Retinal pigment epithelial cell (primary cell): ENCODE results near the gene NUP50.

Source experiments
- DNase-seq: peaks from one replicate; pipeline ENCODE4 v3.0.0-alpha.2; 2010; ENCODE audit warnings: low read depth
- H3K4me3 ChIP-seq: 2 replicates; pipeline ENCODE4 v1.5.1; 2011; ENCODE audit warnings: mild to moderate bottlenecking, low read length, control low read depth, moderate library complexity
- CTCF ChIP-seq: conservative IDR thresholded peaks from 2 replicates; pipeline ENCODE4 v1.5.1; 2011; ENCODE audit warnings: low read depth, low read length, control low read depth, inconsistent platforms

Gene NUP50

GRCh38 chr22:45159652-45160462 is 3.9 kb upstream of the NUP50 start:
- peak; percentile 58 for DNase-seq
- H3K4me3 ChIP-seq = no peak overlapping the region
- TF ChIP-seq CTCF = peak; percentile 29

- no peak for TF ChIP-seq CTCF
- DNase-seq = no peak
- H3K4me3 ChIP-seq = peak overlapping the region; percentile 78
Measured at GRCh38 chr22:45162531-45162930, 1.2 kb upstream of the NUP50 start.

- H3K4me3 ChIP-seq = peak overlapping the region; percentile 78
- no peak for TF ChIP-seq CTCF
- no peak for DNase-seq
Measured at GRCh38 chr22:45163099-45163450, 650 bp upstream of the NUP50 start.

- TF ChIP-seq CTCF = no peak
- peak overlapping the region; percentile 78 for H3K4me3 ChIP-seq
- DNase-seq = no peak
Measured at GRCh38 chr22:45164270-45165088, 754 bp downstream of the NUP50 start.

GRCh38 chr22:45166932-45167331 is 3.2 kb downstream of the NUP50 start:
- no peak for TF ChIP-seq CTCF
- DNase-seq = no peak

GRCh38 chr22:45169591-45170466 is 6.1 kb downstream of the NUP50 start:
- no peak for TF ChIP-seq CTCF
- no peak for DNase-seq
- H3K4me3 ChIP-seq = no peak overlapping the region

More at GRCh38 chr22:45166932-45167331, 3.2 kb downstream of the NUP50 start:
- H3K4me3 ChIP-seq = no peak overlapping the region
